GM18517 (cell line): ENCODE data around the gene RASAL1.

Source experiments
- ATAC-seq: cut with Tn5 transposase; IDR thresholded peaks from one replicate; pipeline ENCODE4 v1.9.1; 2021; ENCODE audit warnings: mild to moderate bottlenecking, moderate library complexity; ENCODE audit not compliant: unreplicated experiment

RASAL1 gene

DNA sequence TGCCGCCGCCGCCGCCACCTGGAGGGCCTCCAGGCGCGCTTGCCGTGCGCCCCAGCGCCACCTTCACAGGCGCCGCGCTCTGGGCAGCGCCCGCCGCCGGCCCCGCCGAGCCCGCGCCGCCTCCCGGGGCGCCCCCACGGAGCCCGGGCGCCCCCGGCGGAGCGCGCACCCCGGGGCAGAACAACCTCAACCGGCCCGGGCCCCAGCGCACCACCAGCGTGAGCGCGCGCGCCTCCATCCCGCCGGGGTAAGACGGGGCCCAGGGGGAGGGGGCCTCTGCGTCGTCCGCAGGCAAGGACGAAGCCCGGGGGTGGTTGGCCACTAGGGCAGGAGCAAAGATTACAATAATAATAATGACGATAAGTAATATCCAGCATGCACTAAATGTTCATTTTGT, 57.7 kb downstream of the RASAL1 start:
- no peak for ATAC-seq

DNA sequence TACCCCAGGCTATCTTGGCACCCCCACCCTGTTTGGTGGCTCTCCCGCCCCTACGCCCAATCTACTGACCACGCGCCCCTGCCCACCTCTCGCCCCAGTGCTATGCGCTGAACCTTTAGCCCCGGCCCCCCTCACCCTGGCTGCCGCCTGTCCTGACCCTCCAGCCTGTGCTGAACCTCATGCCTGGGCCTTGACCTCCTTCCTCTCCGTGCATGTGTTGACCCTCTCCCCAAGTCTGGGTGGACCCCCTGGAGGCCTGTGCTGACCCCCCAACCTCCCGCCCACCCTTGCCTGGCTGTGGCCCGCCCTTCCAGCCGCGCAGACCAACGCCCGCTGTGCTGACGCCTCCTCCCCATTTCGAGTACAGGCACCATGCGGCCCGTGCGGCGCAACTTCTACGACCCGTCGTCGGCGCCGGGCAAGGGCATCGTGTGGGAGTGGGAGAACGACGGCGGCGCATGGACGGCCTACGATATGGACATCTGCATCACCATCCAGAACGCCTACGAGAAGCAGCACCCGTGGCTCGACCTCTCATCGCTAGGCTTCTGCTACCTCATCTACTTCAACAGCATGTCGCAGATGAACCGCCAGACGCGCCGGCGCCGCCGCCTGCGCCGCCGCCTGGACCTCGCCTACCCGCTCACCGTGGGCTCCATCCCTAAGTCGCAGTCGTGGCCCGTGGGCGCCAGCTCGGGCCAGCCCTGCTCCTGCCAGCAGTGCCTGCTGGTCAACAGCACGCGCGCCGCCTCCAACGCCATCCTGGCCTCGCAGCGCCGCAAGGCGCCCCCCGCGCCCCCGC, 58.3 kb downstream of the RASAL1 start:
- no peak for ATAC-seq

DNA sequence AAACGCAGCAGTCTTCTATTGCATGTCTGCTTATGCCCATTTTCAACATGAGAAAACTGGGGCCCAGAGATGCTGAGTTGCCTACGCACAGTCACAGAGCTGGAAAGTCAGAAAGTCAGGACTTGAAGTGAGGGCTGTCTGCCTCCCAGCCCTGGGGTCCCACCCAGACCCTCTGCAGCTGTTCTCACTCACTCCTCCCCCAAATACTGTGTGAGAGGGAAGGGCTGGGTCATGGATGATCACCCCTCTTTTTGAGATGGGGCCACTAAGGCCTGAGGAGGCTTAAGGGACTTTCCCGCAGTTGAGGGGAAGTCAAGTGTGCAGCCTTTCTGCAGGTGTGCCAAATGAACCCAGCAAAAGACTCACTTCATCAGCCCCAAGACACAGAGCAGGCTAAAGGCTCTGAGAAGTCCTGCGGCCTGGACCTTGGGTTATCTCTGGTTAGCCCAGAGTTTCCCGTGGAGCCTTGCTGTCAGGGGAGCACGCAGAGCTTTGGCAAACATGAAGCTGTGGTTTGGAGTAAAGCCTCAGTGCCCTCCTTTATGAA, 60.4 kb downstream of the RASAL1 start:
- peak; percentile 91 for ATAC-seq

DNA sequence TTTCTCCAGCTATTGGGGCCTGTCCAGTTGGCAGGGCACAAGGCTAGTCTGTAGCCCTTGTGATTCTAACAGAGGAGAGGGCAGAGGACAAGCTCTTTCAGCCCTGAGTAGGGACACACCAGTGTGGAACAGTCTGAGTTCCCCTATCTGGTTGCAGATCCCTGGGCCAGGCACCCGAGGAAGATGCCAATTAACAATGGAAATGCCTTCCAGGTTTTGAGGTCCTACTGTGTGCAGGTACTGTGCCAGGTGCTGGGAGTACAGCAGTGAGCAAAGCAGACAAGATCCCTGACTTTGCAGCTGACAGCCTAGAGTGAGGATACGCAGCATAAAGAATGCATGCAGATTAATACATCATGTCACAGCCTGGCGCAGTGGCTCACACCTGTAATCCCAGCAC, 62.0 kb downstream of the RASAL1 start:
- ATAC-seq, result no peak

DNA sequence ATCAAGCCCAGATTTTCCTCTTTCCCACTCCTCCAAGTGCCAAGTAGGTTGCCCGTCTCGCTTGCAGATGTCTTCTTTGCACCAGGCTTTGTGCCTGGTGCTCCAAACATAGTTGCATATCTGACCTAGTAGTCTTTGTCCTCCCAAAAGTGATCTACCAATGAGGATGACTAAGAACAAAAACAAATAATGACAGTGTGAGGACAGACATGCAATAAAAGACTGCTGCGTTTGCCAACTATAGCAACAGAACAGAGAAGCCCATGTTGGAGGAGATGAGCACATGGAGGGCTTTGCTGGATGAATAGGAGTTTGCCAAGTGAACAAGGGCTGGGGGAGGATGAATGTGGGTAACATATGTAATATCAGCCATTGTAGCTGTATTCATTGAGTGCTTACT, 63.4 kb downstream of the RASAL1 start:
- ATAC-seq, result no peak

DNA sequence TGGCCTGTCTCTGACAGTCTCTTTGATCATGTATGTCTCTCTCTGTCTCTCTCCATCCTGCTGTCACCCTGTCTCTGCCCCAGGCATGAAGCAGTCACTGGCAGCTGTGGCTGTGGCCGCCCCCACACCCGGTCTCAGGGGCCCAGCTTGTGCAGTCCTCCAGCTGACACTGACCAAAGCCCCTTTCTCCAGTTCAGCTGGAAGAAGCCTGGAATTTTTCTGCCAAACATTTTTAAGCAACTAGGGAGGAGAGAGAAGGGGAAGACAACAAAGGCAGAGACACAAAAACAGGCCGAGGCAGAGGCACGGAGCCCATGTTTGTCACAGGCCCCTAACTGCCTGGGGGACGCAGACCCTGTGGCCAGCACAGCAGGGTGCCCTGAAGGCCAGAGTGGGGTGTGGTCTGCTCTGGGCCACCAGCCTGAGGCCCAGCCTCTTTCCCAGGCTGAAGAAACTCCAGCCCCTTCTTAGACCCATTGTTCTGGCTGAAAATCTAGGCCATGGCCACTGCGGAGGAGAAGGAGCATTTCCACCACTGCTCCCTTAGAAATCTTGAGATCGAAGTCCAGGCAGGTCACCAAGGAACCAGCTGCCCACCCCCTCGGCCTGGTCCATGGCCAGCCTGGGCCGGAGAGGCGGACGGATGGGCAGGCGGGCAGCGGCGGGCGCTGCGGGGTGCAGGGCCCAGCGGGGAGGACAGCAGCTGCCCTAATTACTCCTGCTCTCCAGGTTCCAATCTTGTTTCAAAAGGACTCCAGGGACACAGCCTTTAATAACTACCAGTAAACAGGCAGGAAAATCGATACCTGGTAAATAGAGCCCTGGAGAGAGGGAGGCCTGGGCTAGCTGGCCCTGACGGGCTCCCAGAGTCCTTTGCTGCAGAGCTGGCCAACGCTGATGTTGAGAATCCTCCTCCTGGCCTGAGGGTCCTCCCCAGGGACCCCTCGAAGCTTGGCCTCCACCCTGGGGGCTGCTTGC, 64.1 kb downstream of the RASAL1 start:
- no peak for ATAC-seq

DNA sequence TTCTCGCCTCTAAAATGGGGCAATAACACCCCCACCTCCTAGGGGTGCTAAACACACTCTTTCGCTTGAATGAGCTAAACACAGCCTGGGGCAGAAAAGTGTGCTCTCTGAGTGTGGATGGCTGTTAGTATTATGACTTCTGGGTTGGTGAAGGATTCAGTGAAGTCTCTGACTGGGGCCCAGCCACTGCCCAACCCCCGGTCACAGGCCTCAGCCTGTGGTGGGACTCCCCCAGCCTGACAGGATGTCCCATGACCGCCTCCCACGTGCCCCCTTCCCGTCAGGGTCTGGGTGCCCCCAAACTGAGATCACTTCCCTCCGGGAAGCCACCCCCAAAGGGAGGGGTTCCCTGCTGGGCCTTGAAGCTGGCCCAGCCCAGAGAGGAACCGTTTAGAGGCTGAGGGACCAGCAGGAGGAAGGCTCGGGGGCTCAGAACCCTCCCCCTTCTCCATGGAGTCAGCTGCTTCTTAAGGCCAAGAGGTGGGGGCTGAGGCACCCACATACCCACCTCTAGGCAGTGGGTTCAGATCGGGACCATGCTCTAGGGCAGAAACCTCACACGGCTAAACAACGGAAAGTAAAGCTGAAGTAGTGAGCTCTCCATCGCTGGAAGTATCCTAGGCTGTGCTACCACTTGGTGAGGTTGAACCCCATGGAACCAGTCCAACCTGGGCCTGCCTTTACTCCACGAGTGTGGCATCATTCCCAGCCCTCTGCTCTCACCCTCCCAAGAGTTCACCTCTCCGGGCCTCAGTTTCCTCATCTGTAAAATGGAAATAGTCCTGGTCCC, 65.2 kb downstream of the RASAL1 start:
- no peak for ATAC-seq

DNA sequence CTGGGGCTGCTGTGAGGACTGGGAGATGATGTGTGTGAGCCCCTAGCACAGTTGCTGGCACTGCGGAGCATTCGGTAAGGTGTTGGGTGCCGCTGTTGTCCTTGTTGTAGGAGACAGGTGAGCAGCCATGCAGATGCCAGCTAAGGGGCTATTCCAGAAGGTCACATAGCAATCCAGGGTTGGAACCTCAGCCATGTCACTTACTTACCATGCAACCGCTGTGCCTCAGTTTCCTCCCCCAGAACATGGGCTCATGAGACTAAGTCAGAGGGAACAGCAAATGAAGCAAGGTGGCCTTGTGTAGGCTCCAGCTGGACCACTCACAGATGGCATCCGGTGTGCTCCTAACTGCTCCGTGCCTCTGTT, 65.8 kb downstream of the RASAL1 start:
- no peak for ATAC-seq

DNA sequence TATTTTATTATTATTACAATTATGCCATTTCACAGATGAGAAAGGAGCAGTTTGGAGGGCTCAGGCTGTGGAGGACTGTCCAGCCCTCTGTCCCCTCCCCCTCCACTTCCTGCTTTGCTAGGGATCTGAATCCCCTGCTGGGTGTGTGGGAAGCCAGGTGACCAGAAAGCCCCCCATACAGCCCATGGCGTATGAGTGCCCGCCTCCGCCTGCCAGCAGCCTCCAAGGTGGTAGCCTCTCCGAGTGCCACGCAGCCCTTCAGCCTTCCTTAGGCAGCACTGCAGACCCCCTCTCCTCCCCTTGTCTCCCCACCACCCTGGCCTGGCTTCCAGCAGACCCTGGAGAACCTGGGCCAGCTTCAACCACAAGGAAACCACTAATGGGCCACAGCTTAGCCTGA, 66.4 kb downstream of the RASAL1 start:
- no peak for ATAC-seq

DNA sequence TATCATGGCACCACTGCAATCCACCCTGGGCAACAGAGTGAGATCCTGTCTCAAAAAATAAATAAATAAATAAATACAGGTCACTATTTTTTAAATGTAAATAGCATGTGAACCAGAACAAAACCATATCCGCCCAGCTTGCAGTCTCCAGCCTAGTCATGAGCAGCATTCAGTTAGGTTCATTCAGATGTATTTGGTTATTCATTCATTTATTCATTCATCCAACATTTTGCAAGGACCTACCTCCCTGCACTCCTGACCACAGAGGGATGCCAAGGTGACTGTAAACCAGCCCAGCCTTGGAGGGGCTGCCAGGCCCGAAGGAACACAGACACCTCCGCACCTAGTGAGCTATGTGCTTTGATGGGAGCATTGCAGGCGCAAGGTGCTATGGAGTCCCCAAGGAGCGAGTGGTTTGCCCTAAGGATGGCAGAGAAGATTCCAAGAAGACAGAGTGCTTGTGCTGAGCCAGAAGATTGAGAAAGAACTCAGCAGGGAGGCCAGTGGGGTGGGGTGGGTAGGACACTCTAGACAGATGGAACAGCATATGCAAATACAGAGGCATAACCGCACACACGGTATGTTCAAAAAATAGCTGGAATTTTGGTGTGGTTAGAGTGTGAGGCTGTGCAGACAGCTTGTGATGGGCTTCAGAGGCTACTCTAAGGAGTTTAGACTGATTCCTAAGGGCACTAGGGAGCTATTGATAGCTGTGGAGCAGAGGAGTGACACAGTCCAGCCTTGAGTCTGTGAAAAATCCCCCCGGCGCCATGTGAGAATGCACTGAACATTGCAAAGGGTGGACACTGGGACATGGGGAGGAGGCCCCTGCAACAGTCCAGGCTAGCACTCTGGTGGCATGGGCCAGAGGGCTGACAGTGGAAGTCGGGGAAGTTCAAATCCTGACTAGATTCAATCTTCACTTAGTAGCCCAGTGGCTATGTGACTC, 67.3 kb downstream of the RASAL1 start:
- no peak for ATAC-seq

DNA sequence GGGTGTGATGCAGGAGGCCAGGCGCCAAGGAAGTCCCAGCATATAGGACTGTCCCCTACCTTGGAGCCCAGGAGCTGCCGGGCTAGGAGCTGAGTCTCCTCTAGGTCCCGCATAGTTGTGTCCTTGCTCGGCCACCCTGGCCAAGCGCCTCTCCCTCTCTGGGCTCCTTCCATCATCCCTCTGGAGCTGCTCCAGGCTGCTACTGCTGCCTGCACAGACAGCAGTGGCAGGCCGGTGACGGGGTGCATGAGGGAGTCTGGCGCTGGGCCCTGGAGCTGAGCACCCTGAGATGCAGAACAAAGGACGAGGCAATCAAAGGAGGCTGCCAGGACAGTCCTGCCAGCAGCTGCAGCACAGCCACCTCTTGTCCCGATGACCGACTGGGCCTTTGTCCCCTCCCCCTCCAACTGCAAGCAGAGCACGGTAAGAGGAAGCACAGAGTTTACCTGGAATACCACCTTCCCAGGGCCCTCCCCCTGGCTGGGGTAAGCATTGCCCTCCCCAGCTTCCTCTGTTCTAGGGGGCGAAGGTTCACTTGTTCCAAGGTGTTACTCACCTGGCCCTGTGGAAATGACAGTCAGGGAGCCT, 68.7 kb downstream of the RASAL1 start:
- ATAC-seq, result no peak

DNA sequence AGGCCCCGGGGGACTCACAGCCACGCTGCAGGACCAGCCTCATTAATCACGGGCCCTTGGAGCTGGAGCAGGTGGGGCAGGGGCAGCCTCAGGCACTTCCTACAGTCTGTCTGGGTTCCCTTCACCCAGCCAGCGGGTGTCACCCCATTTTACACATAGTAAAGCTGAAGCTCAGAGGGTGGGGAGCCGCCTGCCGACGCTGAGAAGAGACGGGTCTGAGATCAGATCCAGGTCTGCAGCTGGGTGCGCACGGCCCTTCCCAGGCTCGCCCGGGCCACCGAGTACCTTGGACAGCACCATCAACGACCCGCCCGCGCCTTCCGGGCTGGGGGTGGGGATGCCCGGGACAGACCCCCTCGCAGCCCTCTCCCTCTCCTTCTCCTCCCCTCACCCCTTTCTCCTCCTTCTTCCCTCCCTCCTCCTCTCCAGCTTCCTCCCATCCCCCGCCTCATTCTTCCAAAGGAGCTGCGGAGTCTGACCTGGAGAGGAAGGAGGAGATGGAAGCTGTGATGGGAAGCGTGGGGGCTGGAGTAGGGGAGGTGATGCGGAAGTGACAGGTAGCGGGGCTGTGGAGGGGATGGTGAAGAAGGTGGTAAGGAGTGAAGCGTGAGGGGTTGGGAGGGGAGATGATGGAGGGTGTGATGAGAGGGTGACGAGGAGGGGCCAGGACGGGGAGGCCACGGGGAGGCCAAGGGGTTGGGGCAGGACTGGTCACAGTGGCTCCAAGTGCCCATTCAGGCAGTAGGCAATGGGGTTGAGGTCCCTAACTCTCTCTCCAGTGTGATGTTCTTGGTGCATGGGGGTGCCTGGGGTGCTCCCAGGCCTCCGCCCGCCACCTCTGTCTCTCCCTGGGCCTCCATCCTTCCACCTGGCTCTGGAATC, 70.2 kb downstream of the RASAL1 start:
- no peak for ATAC-seq

DNA sequence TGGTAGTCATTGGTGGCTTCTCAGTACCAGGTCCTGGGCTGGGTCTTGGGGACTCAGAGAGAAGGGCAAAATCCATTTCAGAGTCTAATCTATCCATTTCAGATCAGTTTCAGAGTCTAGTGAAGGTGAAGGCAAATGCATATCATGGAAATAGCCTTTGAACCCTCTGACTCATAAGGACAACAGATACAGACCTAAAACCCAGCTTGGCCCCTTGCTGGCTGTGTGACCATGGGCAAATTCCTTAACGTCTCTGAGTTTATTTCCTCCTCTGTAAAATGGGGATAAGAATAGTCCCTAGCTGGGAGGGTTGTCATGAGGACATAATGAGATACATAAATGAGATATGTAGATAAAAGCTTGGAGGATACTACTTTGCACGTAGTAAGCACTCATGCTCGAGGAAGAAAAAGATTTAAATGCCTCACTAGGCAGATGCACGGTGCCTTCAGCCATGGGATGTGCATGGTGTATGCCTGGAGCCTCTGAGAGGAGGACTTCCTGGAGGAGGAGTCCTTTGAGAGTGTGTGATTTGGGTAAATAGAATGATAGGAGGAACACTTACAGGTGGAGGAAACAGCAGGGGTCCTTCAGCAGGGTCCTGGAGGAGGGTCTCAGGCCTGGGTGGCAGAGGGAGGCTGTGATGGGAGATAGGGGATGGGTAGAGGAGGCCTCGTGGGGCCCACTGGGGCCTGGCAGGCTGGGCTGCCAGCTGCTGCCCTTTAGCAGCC, 71.0 kb downstream of the RASAL1 start:
- no peak for ATAC-seq

DNA sequence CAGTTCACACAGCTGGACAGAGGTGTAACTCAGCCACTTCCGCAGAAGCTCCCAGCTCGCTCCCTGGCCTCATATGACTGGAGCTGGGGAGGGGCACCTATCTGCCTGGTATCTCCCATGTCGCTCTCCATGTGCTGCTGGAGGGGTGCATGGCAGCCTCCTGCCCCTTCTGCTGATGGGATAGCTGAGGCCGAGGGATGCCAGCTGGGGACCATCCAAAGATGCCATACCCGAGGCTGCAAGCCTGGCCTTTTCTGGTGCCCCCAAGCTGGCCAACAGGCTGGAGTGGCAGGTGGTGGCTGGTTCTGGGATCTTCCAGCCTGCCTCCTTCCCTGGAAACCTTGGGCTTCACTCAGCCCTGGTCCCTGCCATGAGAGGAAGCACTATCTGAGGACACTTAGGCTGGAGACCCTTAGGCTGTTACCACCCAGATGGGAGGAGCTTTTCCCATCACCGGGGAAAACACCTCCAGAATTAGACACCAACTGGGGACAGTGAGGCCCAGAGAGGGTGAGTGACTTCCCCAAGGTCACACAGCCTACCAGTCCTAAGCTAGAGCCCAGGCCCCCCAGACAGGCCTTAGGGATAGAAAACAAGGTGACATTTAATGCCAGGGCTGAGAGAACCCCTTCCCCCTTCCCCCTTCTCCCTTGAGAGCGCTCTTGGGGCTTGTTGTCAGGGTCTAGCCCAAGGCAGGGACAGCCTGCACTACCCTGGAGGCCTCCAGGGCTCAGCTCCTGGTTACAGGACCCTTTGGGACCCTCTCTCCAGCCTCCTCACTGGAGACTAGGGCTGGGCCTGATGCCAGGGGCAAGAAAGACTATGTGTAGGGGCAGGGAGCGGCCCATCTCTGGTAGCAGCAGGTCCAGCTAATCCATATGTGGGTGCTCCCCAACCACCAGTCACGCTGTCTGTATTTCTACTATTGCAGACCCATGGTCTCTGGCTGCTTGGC, 71.9 kb downstream of the RASAL1 start:
- ATAC-seq, result no peak

DNA sequence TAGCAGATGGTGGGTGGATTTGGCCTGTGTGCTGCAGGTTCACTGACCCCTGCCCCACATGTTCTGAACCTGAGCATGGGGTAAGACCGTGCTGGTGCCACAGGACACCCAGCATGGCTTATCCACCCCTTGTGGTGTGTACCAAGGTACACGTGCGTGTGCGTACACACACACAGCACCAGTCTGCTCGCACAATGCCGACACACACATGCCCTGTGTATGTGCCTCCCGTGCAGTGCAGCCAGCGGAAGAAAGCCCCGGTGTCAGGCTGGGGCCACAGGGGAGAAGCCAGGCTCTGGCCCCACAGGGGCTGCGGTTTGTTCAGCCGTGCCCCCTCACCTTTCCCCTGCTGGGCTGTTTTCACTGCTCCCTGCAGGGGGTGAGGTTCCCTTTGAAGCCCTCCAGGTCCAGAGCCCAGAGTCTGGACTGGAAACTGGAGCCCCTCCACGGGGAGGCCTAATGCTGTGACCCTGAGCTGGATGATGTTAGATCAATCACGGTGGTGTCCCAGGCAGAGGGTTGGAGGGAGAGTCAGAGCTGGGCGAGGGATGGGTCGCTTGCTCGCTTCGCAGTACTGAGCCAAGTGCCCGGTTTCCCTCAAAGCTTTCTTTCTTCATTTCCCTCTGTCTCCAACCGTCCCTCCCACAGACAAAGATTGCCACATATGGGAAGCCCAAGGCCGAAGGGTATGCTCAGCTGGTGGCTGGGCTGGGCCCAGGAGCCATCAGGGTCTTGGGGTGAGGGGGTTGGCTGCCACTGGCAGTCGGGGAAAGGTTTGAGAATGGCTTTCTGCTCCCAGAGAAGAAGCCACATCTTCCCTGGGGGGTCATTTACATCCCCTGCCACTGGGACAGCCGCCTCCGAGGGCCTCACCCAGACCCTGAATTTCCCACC, 72.8 kb downstream of the RASAL1 start:
- ATAC-seq, result no peak
